Measurements from ENCODE around the gene GPR132. TPM values are rescaled to one million over a fixed set of nuclear protein-coding genes. Genes with fewer than 3 reads are reported as not detected.

The GPR132 gene
- total RNA-seq, 1 experiment from 2014 or later: not detected

- no peak for DNase-seq (ENCODE audit: low spot score)
Measured at GRCh38 chr14:105062048-105062433, 3.2 kb downstream of the GPR132 start.

- DNase-seq (ENCODE audit: low spot score): no peak
Measured at GRCh38 chr14:105061428-105062047, 3.7 kb downstream of the GPR132 start.

- DNase-seq (ENCODE audit: low spot score): no peak
Measured at GRCh38 chr14:105060751-105061427, 4.3 kb downstream of the GPR132 start.

GRCh38 chr14:105059925-105060565 is 5.2 kb downstream of the GPR132 start:
- DNase-seq (ENCODE audit: low spot score): no peak

- peak; percentile 17 for DNase-seq (ENCODE audit: low spot score)
Measured at GRCh38 chr14:105059035-105059924, 6.0 kb downstream of the GPR132 start.

GRCh38 chr14:105058521-105059034 is 6.7 kb downstream of the GPR132 start:
- no peak for DNase-seq (ENCODE audit: low spot score)

GRCh38 chr14:105056303-105056831 is 8.9 kb downstream of the GPR132 start:
- no peak for DNase-seq (ENCODE audit: low spot score)

GRCh38 chr14:105055736-105056302 is 9.4 kb downstream of the GPR132 start:
- DNase-seq (ENCODE audit: low spot score): no peak

GRCh38 chr14:105055334-105055733 is 9.9 kb downstream of the GPR132 start:
- DNase-seq (ENCODE audit: low spot score): no peak

GRCh38 chr14:105053996-105054395 is 11.2 kb downstream of the GPR132 start:
- no peak for DNase-seq (ENCODE audit: low spot score)

- DNase-seq (ENCODE audit: low spot score): no peak
Measured at GRCh38 chr14:105053421-105053820, 11.8 kb downstream of the GPR132 start.

- DNase-seq (ENCODE audit: low spot score): no peak
Measured at GRCh38 chr14:105052110-105052458, 13.1 kb downstream of the GPR132 start.

GRCh38 chr14:105051182-105052109 is 13.8 kb downstream of the GPR132 start:
- no peak for DNase-seq (ENCODE audit: low spot score)

GRCh38 chr14:105050551-105050897 is 14.7 kb downstream of the GPR132 start:
- peak; percentile 76 for DNase-seq (ENCODE audit: low spot score)

GRCh38 chr14:105049753-105050550 is 15.3 kb downstream of the GPR132 start:
- no peak for DNase-seq (ENCODE audit: low spot score)

- no peak for DNase-seq (ENCODE audit: low spot score)
Measured at GRCh38 chr14:105047283-105048016, 17.8 kb downstream of the GPR132 start.

GRCh38 chr14:105046891-105047282 is 18.3 kb downstream of the GPR132 start:
- no peak for DNase-seq (ENCODE audit: low spot score)

GRCh38 chr14:105045710-105046326 is 19.4 kb downstream of the GPR132 start:
- DNase-seq (ENCODE audit: low spot score): peak; percentile 79

All from HT-29 (cell line).